BLaER1 (cell line): ENCODE measurements around the gene MICALL1.
A peak's percentile ranks its signal among the peaks of the same experiment; 100 is the strongest.

Experiments used
- H3K27ac ChIP-seq: shearing (Covaris generic); formaldehyde crosslinking; 2 replicates; pipeline ENCODE4 v1.8.1; 2022
- H3K27me3 ChIP-seq: shearing (Covaris generic); formaldehyde crosslinking; 2 replicates; pipeline ENCODE4 v1.8.1; 2022
- H3K36me3 ChIP-seq: shearing (Covaris generic); formaldehyde crosslinking; 2 replicates; pipeline ENCODE4 v1.8.1; 2022
- H3K4me1 ChIP-seq: shearing (Covaris generic); formaldehyde crosslinking; 2 replicates; pipeline ENCODE4 v1.8.1; 2022
- H3K4me2 ChIP-seq: shearing (Covaris generic); formaldehyde crosslinking; 2 replicates; pipeline ENCODE4 v1.8.1; 2022
- H3K4me3 ChIP-seq: shearing (Covaris generic); formaldehyde crosslinking; 2 replicates; pipeline ENCODE4 v1.8.1; 2022
- H3K9ac ChIP-seq: shearing (Covaris generic); formaldehyde crosslinking; 2 replicates; pipeline ENCODE4 v1.8.1; 2022
- H3K9me3 ChIP-seq: shearing (Covaris generic); formaldehyde crosslinking; 2 replicates; pipeline ENCODE4 v1.8.1; 2022
- H4K20me1 ChIP-seq: shearing (Covaris generic); formaldehyde crosslinking; 2 replicates; pipeline ENCODE4 v1.8.1; 2022
- Cebpa-rat ChIP-seq: shearing (Covaris generic); IDR thresholded peaks from 2 replicates; pipeline ENCODE4 v1.8.1; 2022

MICALL1 gene

GRCh38 chr22:37904572-37905533 lies 1.2 kb upstream of the MICALL1 start:
- Histone ChIP-seq H3K27me3 (no peaks in the 10 kb centered on the region), H3K4me2 (peak overlapping the region; percentile 98), H3K4me1 (peaks cover 60% of the 10 kb centered on the region), H4K20me1 (peaks cover 27% of the 10 kb centered on the region; the same call in 1 of the 2 replicates), H3K27ac (no peak overlapping the region), H3K9ac (no peak overlapping the region), H3K36me3 (no peaks in the 10 kb centered on the region), H3K4me3 (no peak overlapping the region; the same call in 1 of the 2 replicates), H3K9me3 (no peaks in the 10 kb centered on the region)
- TF ChIP-seq Cebpa-rat = no peak

GRCh38 chr22:37906364-37907008 lies 389 bp downstream of the MICALL1 start:
- Histone ChIP-seq H3K9me3 (no peaks in the 10 kb centered on the region), H3K9ac (peak overlapping the region; percentile 93), H4K20me1 (peaks cover 43% of the 10 kb centered on the region), H3K27ac (peak overlapping the region; percentile 95), H3K4me3 (peak overlapping the region; percentile 90), H3K4me2 (peak overlapping the region; percentile 98), H3K4me1 (peaks cover 64% of the 10 kb centered on the region), H3K27me3 (no peaks in the 10 kb centered on the region), H3K36me3 (no peaks in the 10 kb centered on the region)
- no peak for TF ChIP-seq Cebpa-rat

GRCh38 chr22:37907036-37907954 lies 1.2 kb downstream of the MICALL1 start:
- peaks cover 5% of the 10 kb centered on the region; the same call in 1 of the 2 replicates for H3K36me3 ChIP-seq
- no peaks in the 10 kb centered on the region for H3K9me3 ChIP-seq
- H3K27me3 ChIP-seq = no peaks in the 10 kb centered on the region
- H3K27ac ChIP-seq = peak overlapping the region; percentile 95
- H3K4me3 ChIP-seq = peak overlapping the region; percentile 90
- H3K9ac ChIP-seq = peak overlapping the region; percentile 93
- peaks cover 68% of the 10 kb centered on the region for H3K4me1 ChIP-seq
- peak overlapping the region; percentile 98 for H3K4me2 ChIP-seq
- peaks cover 51% of the 10 kb centered on the region for H4K20me1 ChIP-seq
- TF ChIP-seq Cebpa-rat = no peak

GRCh38 chr22:37909766-37910165 lies 3.7 kb downstream of the MICALL1 start:
- H3K9ac ChIP-seq = peak overlapping the region; percentile 14; the same call in 1 of the 2 replicates
- H4K20me1 ChIP-seq = peaks cover 66% of the 10 kb centered on the region
- no peak for TF ChIP-seq Cebpa-rat
- H3K9me3 ChIP-seq = no peaks in the 10 kb centered on the region
- H3K27me3 ChIP-seq = no peaks in the 10 kb centered on the region
- peak overlapping the region; percentile 82 for H3K4me2 ChIP-seq
- H3K27ac ChIP-seq = peak overlapping the region; percentile 25; the same call in 1 of the 2 replicates
- no peak overlapping the region for H3K4me3 ChIP-seq
- peaks cover 10% of the 10 kb centered on the region; the same call in 1 of the 2 replicates for H3K36me3 ChIP-seq
- H3K4me1 ChIP-seq = peaks cover 93% of the 10 kb centered on the region

- H3K4me1 ChIP-seq = peaks cover 89% of the 10 kb centered on the region
- no peaks in the 10 kb centered on the region for H3K27me3 ChIP-seq
- H3K4me2 ChIP-seq = peak overlapping the region; percentile 82
- H3K27ac ChIP-seq = peak overlapping the region; percentile 25
- peaks cover 16% of the 10 kb centered on the region for H3K36me3 ChIP-seq
- H3K9me3 ChIP-seq = no peaks in the 10 kb centered on the region
- H4K20me1 ChIP-seq = peaks cover 66% of the 10 kb centered on the region
- no peak for TF ChIP-seq Cebpa-rat
- H3K4me3 ChIP-seq = no peak overlapping the region
- H3K9ac ChIP-seq = peak overlapping the region; percentile 47
Observed at GRCh38 chr22:37910890-37911672, 5.0 kb downstream of the MICALL1 start.

- peak overlapping the region; percentile 25; the same call in 1 of the 2 replicates for H3K27ac ChIP-seq
- no peaks in the 10 kb centered on the region for H3K27me3 ChIP-seq
- TF ChIP-seq Cebpa-rat = no peak
- H3K9ac ChIP-seq = 0 out of 2 replicates have a peak overlapping the region, but pooled peaks have one; percentile 47
- H3K36me3 ChIP-seq = peaks cover 22% of the 10 kb centered on the region
- H3K4me3 ChIP-seq = no peak overlapping the region
- no peaks in the 10 kb centered on the region for H3K9me3 ChIP-seq
- H4K20me1 ChIP-seq = peaks cover 66% of the 10 kb centered on the region
- peak overlapping the region; percentile 82 for H3K4me2 ChIP-seq
- H3K4me1 ChIP-seq = peaks cover 94% of the 10 kb centered on the region
Observed at GRCh38 chr22:37911697-37912096, 5.6 kb downstream of the MICALL1 start.

- Histone ChIP-seq H4K20me1 (peaks cover 63% of the 10 kb centered on the region), H3K36me3 (peaks cover 27% of the 10 kb centered on the region), H3K4me1 (peaks cover 94% of the 10 kb centered on the region), H3K4me2 (peak overlapping the region; percentile 82), H3K9me3 (no peaks in the 10 kb centered on the region), H3K27me3 (no peaks in the 10 kb centered on the region), H3K27ac (peak overlapping the region; percentile 14; the same call in 1 of the 2 replicates), H3K9ac (no peak overlapping the region), H3K4me3 (no peak overlapping the region)
- TF ChIP-seq Cebpa-rat = no peak
Observed at GRCh38 chr22:37912171-37912570, 6.1 kb downstream of the MICALL1 start.

GRCh38 chr22:37913233-37913721 lies 7.2 kb downstream of the MICALL1 start:
- Histone ChIP-seq H3K9ac (no peak overlapping the region), H3K4me1 (peaks cover 94% of the 10 kb centered on the region), H3K27me3 (no peaks in the 10 kb centered on the region), H3K4me3 (no peak overlapping the region), H3K4me2 (peak overlapping the region; percentile 82), H3K27ac (0 out of 2 replicates have a peak overlapping the region, but pooled peaks have one; percentile 15), H4K20me1 (peaks cover 52% of the 10 kb centered on the region), H3K36me3 (peaks cover 37% of the 10 kb centered on the region), H3K9me3 (no peaks in the 10 kb centered on the region)
- no peak for TF ChIP-seq Cebpa-rat
